ENCODE measurements around the gene ZNF445. TPM values are rescaled to one million over a fixed set of nuclear protein-coding genes. Genes with fewer than 3 reads are reported as not detected.

ZNF445 gene
- total RNA-seq, 2 donors from 2014 or later, result 11.5 to 14.6 TPM

GRCh38 chr3:44516230-44516629 lies 38.8 kb upstream of the ZNF445 start:
- Histone ChIP-seq H3K36me3 (no peaks in the 10 kb centered on the region), H3K27ac (no peak overlapping the region), H3K4me3 (no peak overlapping the region), H3K9ac (ENCODE audit: low read depth in 2 of 2, low read length in 2 of 2) (no peak overlapping the region), H3K4me1 (no peaks in the 10 kb centered on the region), H3K9me3 (no peaks in the 10 kb centered on the region), H3K27me3 (no peaks in the 10 kb centered on the region)
- no peak for TF ChIP-seq CTCF (IDR thresholded peaks at IDR 0.05)
- no peak for DNase-seq
- intact Hi-C loops (cut with DNase I), result loop anchor here (10.0 kb wide), 1 partner anchor 181 kb away; the partner anchor contains the start of gene TCAIM

- no peak for DNase-seq
- Histone ChIP-seq H3K4me1 (no peaks in the 10 kb centered on the region), H3K4me3 (no peak overlapping the region), H3K9me3 (no peaks in the 10 kb centered on the region), H3K27ac (no peak overlapping the region), H3K36me3 (no peaks in the 10 kb centered on the region), H3K27me3 (no peaks in the 10 kb centered on the region), H3K9ac (ENCODE audit: low read depth in 2 of 2, low read length in 2 of 2) (no peak overlapping the region)
- TF ChIP-seq CTCF (IDR thresholded peaks at IDR 0.05), result no peak
- intact Hi-C loops (cut with DNase I), result loop anchor here (10.0 kb wide), 1 partner anchor 179 kb away; the partner anchor contains the start of gene TCAIM
Measured at GRCh38 chr3:44513513-44513912, 36.0 kb upstream of the ZNF445 start.

GRCh38 chr3:44511238-44511566 lies 33.7 kb upstream of the ZNF445 start:
- no peaks in the 10 kb centered on the region for H3K27me3 ChIP-seq
- intact Hi-C loops (cut with DNase I), result loop anchor here (10.0 kb wide), 1 partner anchor 176 kb away; the partner anchor contains the start of gene TCAIM
- peak; percentile 28 for DNase-seq
- no peaks in the 10 kb centered on the region for H3K9me3 ChIP-seq
- H3K9ac ChIP-seq (ENCODE audit: low read depth in 2 of 2, low read length in 2 of 2), result peak overlapping the region; percentile 52 to 75
- peak overlapping the region; percentile 92 for H3K4me3 ChIP-seq
- no peaks in the 10 kb centered on the region for H3K4me1 ChIP-seq
- no peak for TF ChIP-seq CTCF (IDR thresholded peaks at IDR 0.05)
- H3K27ac ChIP-seq, result peak overlapping the region; percentile 77
- H3K36me3 ChIP-seq, result no peaks in the 10 kb centered on the region

GRCh38 chr3:44510000-44510368 lies 32.5 kb upstream of the ZNF445 start:
- no peak for TF ChIP-seq CTCF (IDR thresholded peaks at IDR 0.05)
- peak; percentile 27 for DNase-seq
- H3K9ac ChIP-seq (ENCODE audit: low read depth in 2 of 2, low read length in 2 of 2), result peak overlapping the region; percentile 75 to 78
- peak overlapping the region; percentile 92 for H3K4me3 ChIP-seq
- peak overlapping the region; percentile 77 for H3K27ac ChIP-seq
- no peaks in the 10 kb centered on the region for H3K9me3 ChIP-seq
- H3K36me3 ChIP-seq, result no peaks in the 10 kb centered on the region
- H3K4me1 ChIP-seq, result no peaks in the 10 kb centered on the region
- H3K27me3 ChIP-seq, result no peaks in the 10 kb centered on the region
- intact Hi-C loops (cut with DNase I), result loop anchor here (10.0 kb wide), 1 partner anchor 175 kb away; the partner anchor contains the start of gene TCAIM

- DNase-seq, result no peak
Measured at GRCh38 chr3:44509393-44509921, 32.0 kb upstream of the ZNF445 start.

More at GRCh38 chr3:44509393-44509921, 32.0 kb upstream of the ZNF445 start:
- Histone ChIP-seq H3K27me3 (no peaks in the 10 kb centered on the region), H3K27ac (peak overlapping the region; percentile 77), H3K4me1 (no peaks in the 10 kb centered on the region), H3K4me3 (peak overlapping the region; percentile 92), H3K36me3 (no peaks in the 10 kb centered on the region), H3K9me3 (no peaks in the 10 kb centered on the region), H3K9ac (ENCODE audit: low read depth in 2 of 2, low read length in 2 of 2) (peak overlapping the region in 1 of 2 donors; percentile 78)
- TF ChIP-seq CTCF (IDR thresholded peaks at IDR 0.05), result no peak
- intact Hi-C loops (cut with DNase I), result no loop called here
